Glutamatergic neuron (in vitro differentiated cells): ENCODE results near the gene CNTNAP2. TPM values are rescaled to one million over a fixed set of nuclear protein-coding genes. Genes with fewer than 3 reads are reported as not detected.
"Not testable (repeated sequence)": the region's sequence is repeated elsewhere in the genome, so short reads cannot be mapped to it uniquely, and the experiment has no call there.

Source experiments
- DNase-seq: peaks from one replicate; pipeline ENCODE4 v3.0.0; 2022
- H3K27ac Mint-ChIP-seq: one replicate; pipeline ENCODE4 v1.8.0; 2020; ENCODE audit warnings: mild to moderate bottlenecking, mixed read lengths, inconsistent platforms; ENCODE audit not compliant: unreplicated experiment
- H3K27me3 Mint-ChIP-seq: one replicate; pipeline ENCODE4 v1.8.0; 2020; ENCODE audit warnings: mild to moderate bottlenecking, moderate library complexity, mixed read lengths, inconsistent platforms; ENCODE audit not compliant: unreplicated experiment
- H3K36me3 Mint-ChIP-seq: one replicate; pipeline ENCODE4 v1.8.0; 2020; ENCODE audit warnings: mild to moderate bottlenecking, mixed read lengths, inconsistent platforms; ENCODE audit not compliant: unreplicated experiment
- H3K4me1 Mint-ChIP-seq: one replicate; pipeline ENCODE4 v1.8.0; 2020; ENCODE audit warnings: mild to moderate bottlenecking, low read depth, mixed read lengths, inconsistent platforms; ENCODE audit not compliant: unreplicated experiment
- H3K4me3 Mint-ChIP-seq: one replicate; pipeline ENCODE4 v1.8.0; 2020; ENCODE audit warnings: mild to moderate bottlenecking, mixed read lengths, inconsistent platforms; ENCODE audit not compliant: unreplicated experiment
- H3K9me3 Mint-ChIP-seq: one replicate; pipeline ENCODE4 v1.8.0; 2020; ENCODE audit warnings: mild to moderate bottlenecking, moderate library complexity, mixed read lengths, inconsistent platforms; ENCODE audit not compliant: unreplicated experiment
- CTCF ChIP-seq: fragments of 200-600 bp; sonication (generic); IDR thresholded peaks from one replicate; pipeline ENCODE4 v1.5.0; 2021; ENCODE audit not compliant: partially characterized antibody, unreplicated experiment
- total RNA-seq: library from RNA; stranded (reverse); fragmentation: NEBNext Ultra II Directional; extraction: Animal tissue kit (Norgen Biotek cat#: 25700); gene quantifications from one replicate; pipeline ENCODE4 v1.2.1, GENCODE V29; 2021; ENCODE audit not compliant: unreplicated experiment

The CNTNAP2 gene
- total RNA-seq, 1 donor from 2014 or later: 25.8 TPM

DNA sequence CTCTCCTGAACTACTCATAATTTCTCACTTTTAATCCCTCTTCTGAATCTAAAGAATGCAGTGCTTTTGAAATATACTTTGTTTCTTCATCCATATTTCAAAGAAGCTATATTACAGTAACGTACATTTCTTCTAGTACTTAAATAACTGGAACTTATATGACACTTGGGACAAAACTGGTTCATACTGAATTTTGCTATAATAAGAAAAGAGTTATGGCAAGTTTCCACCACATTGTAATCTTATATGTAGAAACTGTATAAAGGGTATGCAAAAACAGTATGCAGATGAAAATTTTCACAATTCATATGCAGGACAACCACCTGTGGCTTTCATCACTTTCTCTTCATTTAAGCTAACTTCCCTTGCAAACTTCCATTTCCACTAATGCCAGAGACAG, 785.7 kb downstream of the CNTNAP2 start:
- H3K27ac Mint-ChIP-seq: no peak overlapping the region
- no peak overlapping the region for H3K4me3 Mint-ChIP-seq
- peaks cover 2% of the 10 kb centered on the region for H3K27me3 Mint-ChIP-seq
- H3K4me1 Mint-ChIP-seq: no peaks in the 10 kb centered on the region
- no peak for TF ChIP-seq CTCF
- H3K36me3 Mint-ChIP-seq: no peaks in the 10 kb centered on the region
- no peak for DNase-seq
- no peaks in the 10 kb centered on the region for H3K9me3 Mint-ChIP-seq

- DNase-seq: no peak
- no peak overlapping the region for H3K27ac Mint-ChIP-seq
- no peak for TF ChIP-seq CTCF
- no peaks in the 10 kb centered on the region for H3K9me3 Mint-ChIP-seq
- H3K27me3 Mint-ChIP-seq: peaks cover 2% of the 10 kb centered on the region
- no peak overlapping the region for H3K4me3 Mint-ChIP-seq
- H3K36me3 Mint-ChIP-seq: no peaks in the 10 kb centered on the region
- H3K4me1 Mint-ChIP-seq: no peaks in the 10 kb centered on the region
These were observed 786.1 kb downstream of the CNTNAP2 start for GRCh38 chr7:146902728-146903127.

- H3K4me3 Mint-ChIP-seq, H3K27ac Mint-ChIP-seq, H3K4me1 Mint-ChIP-seq, H3K36me3 Mint-ChIP-seq, H3K9me3 Mint-ChIP-seq, DNase-seq, H3K27me3 Mint-ChIP-seq: not testable (repeated sequence)
These were observed 789.1 kb downstream of the CNTNAP2 start for GRCh38 chr7:146905746-146906145.

GRCh38 chr7:146922782-146923181, 806.2 kb downstream of the CNTNAP2 start:
- Mint-ChIP-seq H3K27me3 (peaks cover 2% of the 10 kb centered on the region), H3K27ac (no peak overlapping the region), H3K9me3 (peaks cover 2% of the 10 kb centered on the region), H3K4me1 (no peaks in the 10 kb centered on the region), H3K4me3 (no peak overlapping the region), H3K36me3 (no peaks in the 10 kb centered on the region)
- DNase-seq: no peak
- TF ChIP-seq CTCF: no peak

DNA sequence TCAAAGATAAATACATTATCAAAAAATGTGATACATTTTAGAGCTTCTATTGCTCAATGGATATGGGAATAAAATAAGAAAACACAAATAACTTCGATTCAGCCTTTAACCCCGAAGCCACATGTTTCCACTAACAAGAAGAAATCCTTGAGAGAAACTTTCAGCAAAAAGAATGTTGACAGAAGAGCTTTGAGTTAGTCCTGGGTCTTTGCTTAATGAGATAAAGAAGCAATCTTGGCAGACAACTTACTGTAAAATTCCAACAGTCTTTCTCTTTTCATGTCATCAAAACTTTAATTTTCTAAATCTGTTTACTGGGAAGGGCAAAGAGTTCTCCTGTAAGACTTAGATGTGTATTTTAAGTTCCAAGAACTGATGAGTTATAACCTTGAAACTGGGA, 810.2 kb downstream of the CNTNAP2 start:
- TF ChIP-seq CTCF: no peak
- no peaks in the 10 kb centered on the region for H3K27me3 Mint-ChIP-seq
- no peak overlapping the region for H3K27ac Mint-ChIP-seq
- H3K36me3 Mint-ChIP-seq: no peaks in the 10 kb centered on the region
- no peaks in the 10 kb centered on the region for H3K4me1 Mint-ChIP-seq
- no peak overlapping the region for H3K4me3 Mint-ChIP-seq
- DNase-seq: no peak
- peaks cover 1% of the 10 kb centered on the region for H3K9me3 Mint-ChIP-seq

DNA sequence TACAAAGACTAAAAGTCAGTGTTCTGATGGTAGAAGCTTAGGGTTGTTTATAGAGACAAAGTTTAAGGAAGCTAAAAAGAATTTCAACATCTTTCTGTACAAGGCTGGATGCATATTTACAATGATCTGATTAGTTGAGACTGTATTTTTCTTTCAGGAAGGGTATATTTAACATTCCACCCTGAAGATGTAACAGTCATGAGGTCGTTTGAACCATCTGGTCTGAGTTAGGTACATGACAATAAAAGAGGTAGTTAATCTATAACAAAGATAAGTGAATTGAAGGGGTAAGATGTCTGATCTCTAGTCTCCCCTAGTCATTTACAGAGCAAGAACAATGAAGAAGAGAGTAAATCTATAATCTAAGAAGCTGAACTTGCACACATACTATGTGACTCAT, 821.2 kb downstream of the CNTNAP2 start:
- DNase-seq: no peak
- no peak for TF ChIP-seq CTCF
- H3K27ac Mint-ChIP-seq: no peak overlapping the region
- H3K4me3 Mint-ChIP-seq: no peak overlapping the region
- H3K4me1 Mint-ChIP-seq: no peaks in the 10 kb centered on the region
- H3K9me3 Mint-ChIP-seq: no peaks in the 10 kb centered on the region
- H3K36me3 Mint-ChIP-seq: no peaks in the 10 kb centered on the region
- no peaks in the 10 kb centered on the region for H3K27me3 Mint-ChIP-seq
